ENCODE measurements around the gene PTPN3.

GRCh38 chr9:109379513-109379912 is 118.6 kb downstream of the PTPN3 start:
- TF ChIP-seq POLR2A (IDR thresholded peaks at IDR 0.05; ENCODE audit: low read length) (no peak), GATA1 (IDR thresholded peaks at IDR 0.05; ENCODE audit: low read depth, low read length) (no peak)

Data from erythroblast (primary cell).